Activated CD4-positive, alpha-beta T cell treated with anti-CD3 and anti-CD28 coated beads for 36 hours (primary cell): Measurements from ENCODE around the gene FHAD1. TPM values are rescaled to one million over a fixed set of nuclear protein-coding genes. Genes with fewer than 3 reads are reported as not detected.
A peak's percentile ranks its signal among the peaks of the same experiment; 100 is the strongest.

Experiments used
- ATAC-seq: fragments of 200-7000 bp; cut with Tn5 transposase; one replicate; pipeline ENCODE4 v1.10.0; 2021; ENCODE audit warnings: mild to moderate bottlenecking, moderate library complexity
- CTCF ChIA-PET: fragments of 350-600 bp; sonication (Branson Sonifier 250); formaldehyde crosslinking; loops from one replicate; lab custom pipeline; 2021; ENCODE audit warnings: antibody characterized with exemption; lab: Charles Lee
- POLR2A ChIA-PET: fragments of 350-600 bp; sonication (Branson Sonifier 250); formaldehyde crosslinking; loops from one replicate; lab custom pipeline; 2021; ENCODE audit warnings: antibody characterized with exemption, inconsistent platforms; lab: Charles Lee
- DNase-seq: peaks from one replicate; pipeline ENCODE4 v3.0.0-alpha.2; 2020
- H3K27ac Mint-ChIP-seq: one replicate; pipeline ENCODE4 v1.8.0; 2021; ENCODE audit warnings: mixed read lengths
- H3K27me3 Mint-ChIP-seq: one replicate; pipeline ENCODE4 v1.8.0; 2021; ENCODE audit warnings: mixed read lengths
- H3K36me3 Mint-ChIP-seq: one replicate; pipeline ENCODE4 v1.8.0; 2021; ENCODE audit warnings: low read depth, mixed read lengths
- H3K4me1 Mint-ChIP-seq: one replicate; pipeline ENCODE4 v1.8.0; 2021; ENCODE audit warnings: mixed read lengths
- H3K4me3 Mint-ChIP-seq: one replicate; pipeline ENCODE4 v1.8.0; 2021; ENCODE audit warnings: mild to moderate bottlenecking, moderate library complexity, mixed read lengths
- H3K9me3 Mint-ChIP-seq: one replicate; pipeline ENCODE4 v1.8.0; 2021; ENCODE audit warnings: low read depth, mixed read lengths
- intact Hi-C, 2 experiments: fragments of 100-400 bp; cut with DNase I in 1 of 2; cut with micrococcal nuclease in 1 of 2; formaldehyde crosslinking; loops; one replicate each; pipeline versions ENCODE4 v1.14.2 to v1.15.1; 2022 to 2024; cut with DNase I, micrococcal nuclease
- total RNA-seq, 2 experiments: library from RNA; stranded (reverse); gene quantifications; one replicate each; pipeline ENCODE4 v1.2.3, GENCODE V29; 2021

Gene FHAD1
- total RNA-seq, 2 experiments from 2014 or later: 0.21 to 0.53 TPM

- CTCF ChIA-PET: interaction anchor here (0.9 kb wide), 1 partner anchor 29 kb away, joined by 3 read pairs; no protein-coding TSS in a partner anchor
- Mint-ChIP-seq H3K36me3 (no peaks in the 10 kb centered on the region), H3K27ac (no peak overlapping the region), H3K4me3 (no peak overlapping the region), H3K9me3 (no peaks in the 10 kb centered on the region), H3K27me3 (peaks cover 17% of the 10 kb centered on the region), H3K4me1 (no peaks in the 10 kb centered on the region)
- POLR2A ChIA-PET: no interaction called here
- no peak for ATAC-seq
- DNase-seq: no peak
- intact Hi-C loops: no loop called here
Measured at GRCh38 chr1:15219280-15220023, 27.6 kb upstream of the FHAD1 start.

GRCh38 chr1:15220024-15220392 lies 27.0 kb upstream of the FHAD1 start:
- Mint-ChIP-seq H3K4me3 (no peak overlapping the region), H3K4me1 (no peaks in the 10 kb centered on the region), H3K27ac (no peak overlapping the region), H3K27me3 (peaks cover 17% of the 10 kb centered on the region), H3K9me3 (no peaks in the 10 kb centered on the region), H3K36me3 (no peaks in the 10 kb centered on the region)
- ChIA-PET POLR2A (no interaction called here), CTCF (interaction anchor here (0.9 to 1.2 kb wide), 2 partner anchors 91 to 104 kb away, joined by 3 read pairs; no protein-coding TSS in a partner anchor)
- intact Hi-C loops: no loop called here
- no peak for DNase-seq
- no peak for ATAC-seq

GRCh38 chr1:15220825-15221431 lies 26.1 kb upstream of the FHAD1 start:
- CTCF ChIA-PET: interaction anchor here (0.6 to 1.2 kb wide), 4 partner anchors 44 to 1744 kb away, joined by 3 read pairs; no protein-coding TSS in a partner anchor

GRCh38 chr1:15222653-15223303 lies 24.2 kb upstream of the FHAD1 start:
- Mint-ChIP-seq H3K4me1 (no peaks in the 10 kb centered on the region), H3K27me3 (peaks cover 12% of the 10 kb centered on the region), H3K27ac (no peak overlapping the region), H3K4me3 (no peak overlapping the region), H3K9me3 (no peaks in the 10 kb centered on the region), H3K36me3 (no peaks in the 10 kb centered on the region)
- ChIA-PET CTCF (interaction anchor here (1.1 kb wide), 1 partner anchor 14 kb away, joined by 3 read pairs; no protein-coding TSS in a partner anchor), POLR2A (no interaction called here)
- DNase-seq: no peak
- ATAC-seq: no peak
- intact Hi-C loops: no loop called here

More at GRCh38 chr1:15220825-15221431, 26.1 kb upstream of the FHAD1 start:
- Mint-ChIP-seq H3K4me3 (no peak overlapping the region), H3K36me3 (no peaks in the 10 kb centered on the region), H3K27me3 (peaks cover 17% of the 10 kb centered on the region), H3K4me1 (no peaks in the 10 kb centered on the region), H3K27ac (no peak overlapping the region), H3K9me3 (no peaks in the 10 kb centered on the region)
- no peak for DNase-seq
- POLR2A ChIA-PET: no interaction called here
- intact Hi-C loops: no loop called here
- ATAC-seq: no peak

GRCh38 chr1:15224259-15224869 lies 22.7 kb upstream of the FHAD1 start:
- H3K9me3 Mint-ChIP-seq: no peaks in the 10 kb centered on the region
- H3K4me1 Mint-ChIP-seq: no peaks in the 10 kb centered on the region
- no peaks in the 10 kb centered on the region for H3K36me3 Mint-ChIP-seq
- ATAC-seq (no peak), DNase-seq (no peak)
- H3K27ac Mint-ChIP-seq: no peak overlapping the region
- CTCF ChIA-PET: no interaction called here
- no peak overlapping the region for H3K4me3 Mint-ChIP-seq
- peaks cover 9% of the 10 kb centered on the region for H3K27me3 Mint-ChIP-seq
- intact Hi-C loops: no loop called here
- POLR2A ChIA-PET: no interaction called here

GRCh38 chr1:15224974-15225373 lies 22.0 kb upstream of the FHAD1 start:
- DNase-seq: no peak
- ChIA-PET CTCF (no interaction called here), POLR2A (no interaction called here)
- no peak overlapping the region for H3K27ac Mint-ChIP-seq
- H3K27me3 Mint-ChIP-seq: peaks cover 7% of the 10 kb centered on the region
- no peaks in the 10 kb centered on the region for H3K9me3 Mint-ChIP-seq
- ATAC-seq: no peak
- no peaks in the 10 kb centered on the region for H3K36me3 Mint-ChIP-seq
- H3K4me1 Mint-ChIP-seq: no peaks in the 10 kb centered on the region
- intact Hi-C loops: no loop called here
- no peak overlapping the region for H3K4me3 Mint-ChIP-seq

GRCh38 chr1:15225461-15225860 lies 21.6 kb upstream of the FHAD1 start:
- peaks cover 8% of the 10 kb centered on the region for H3K27me3 Mint-ChIP-seq
- CTCF ChIA-PET: interaction anchor here (1.0 kb wide), 1 partner anchor 97 kb away, joined by 3 read pairs; no protein-coding TSS in a partner anchor
- POLR2A ChIA-PET: no interaction called here
- DNase-seq (no peak), ATAC-seq (no peak)
- H3K27ac Mint-ChIP-seq: no peak overlapping the region
- no peak overlapping the region for H3K4me3 Mint-ChIP-seq
- no peaks in the 10 kb centered on the region for H3K4me1 Mint-ChIP-seq
- no peaks in the 10 kb centered on the region for H3K9me3 Mint-ChIP-seq
- intact Hi-C loops: no loop called here
- H3K36me3 Mint-ChIP-seq: no peaks in the 10 kb centered on the region

GRCh38 chr1:15226388-15227255 lies 20.4 kb upstream of the FHAD1 start:
- H3K27ac Mint-ChIP-seq: no peak overlapping the region
- POLR2A ChIA-PET: interaction anchor here (0.6 kb wide), 1 partner anchor 74 kb away, joined by 4 read pairs; no protein-coding TSS in a partner anchor
- CTCF ChIA-PET: interaction anchor here (0.6 to 1.0 kb wide), 3 partner anchors 47 to 191 kb away, joined by 3 read pairs; no protein-coding TSS in a partner anchor
- no peaks in the 10 kb centered on the region for H3K9me3 Mint-ChIP-seq
- H3K36me3 Mint-ChIP-seq: no peaks in the 10 kb centered on the region
- intact Hi-C loops: no loop called here
- H3K4me1 Mint-ChIP-seq: peaks cover 7% of the 10 kb centered on the region
- ATAC-seq (no peak), DNase-seq (no peak)
- H3K27me3 Mint-ChIP-seq: peaks cover 3% of the 10 kb centered on the region
- no peak overlapping the region for H3K4me3 Mint-ChIP-seq

- ChIA-PET CTCF (no interaction called here), POLR2A (no interaction called here)
- H3K4me3 Mint-ChIP-seq: no peak overlapping the region
- H3K27me3 Mint-ChIP-seq: peaks cover 11% of the 10 kb centered on the region
- no peaks in the 10 kb centered on the region for H3K36me3 Mint-ChIP-seq
- peaks cover 18% of the 10 kb centered on the region for H3K4me1 Mint-ChIP-seq
- H3K9me3 Mint-ChIP-seq: no peaks in the 10 kb centered on the region
- H3K27ac Mint-ChIP-seq: no peak overlapping the region
- ATAC-seq: no peak
- intact Hi-C loops: loop anchor here in 1 of 2 experiments (10.0 kb wide), 1 partner anchor 735 kb away; no protein-coding TSS in a partner anchor
- no peak for DNase-seq
Measured at GRCh38 chr1:15229707-15230131, 17.3 kb upstream of the FHAD1 start.

- Mint-ChIP-seq H3K9me3 (no peaks in the 10 kb centered on the region), H3K36me3 (no peaks in the 10 kb centered on the region), H3K27me3 (peaks cover 18% of the 10 kb centered on the region), H3K4me3 (no peak overlapping the region), H3K27ac (no peak overlapping the region), H3K4me1 (peaks cover 18% of the 10 kb centered on the region)
- DNase-seq (peak; percentile 42), ATAC-seq (peak; percentile 99)
- intact Hi-C loops: loop anchor here (1.0 to 10.0 kb wide), 3 partner anchors 18 to 733 kb away; no protein-coding TSS in a partner anchor
- ChIA-PET CTCF (interaction anchor here (1.5 kb wide), 1 partner anchor 17 kb away, joined by 13 read pairs; no protein-coding TSS in a partner anchor), POLR2A (interaction anchor here (0.9 to 1.5 kb wide), 2 partner anchors 17 to 18 kb away, joined by 3 to 26 read pairs; no protein-coding TSS in a partner anchor)
Measured at GRCh38 chr1:15231714-15232201, 15.3 kb upstream of the FHAD1 start.
